Measurements from ENCODE around the gene SMIM22. TPM values are rescaled to one million over a fixed set of nuclear protein-coding genes. Genes with fewer than 3 reads are reported as not detected.

Gene SMIM22
- polyA plus RNA-seq, 2 of the 4 experiments (the other 2 are of a cell fraction): not detected

DNA sequence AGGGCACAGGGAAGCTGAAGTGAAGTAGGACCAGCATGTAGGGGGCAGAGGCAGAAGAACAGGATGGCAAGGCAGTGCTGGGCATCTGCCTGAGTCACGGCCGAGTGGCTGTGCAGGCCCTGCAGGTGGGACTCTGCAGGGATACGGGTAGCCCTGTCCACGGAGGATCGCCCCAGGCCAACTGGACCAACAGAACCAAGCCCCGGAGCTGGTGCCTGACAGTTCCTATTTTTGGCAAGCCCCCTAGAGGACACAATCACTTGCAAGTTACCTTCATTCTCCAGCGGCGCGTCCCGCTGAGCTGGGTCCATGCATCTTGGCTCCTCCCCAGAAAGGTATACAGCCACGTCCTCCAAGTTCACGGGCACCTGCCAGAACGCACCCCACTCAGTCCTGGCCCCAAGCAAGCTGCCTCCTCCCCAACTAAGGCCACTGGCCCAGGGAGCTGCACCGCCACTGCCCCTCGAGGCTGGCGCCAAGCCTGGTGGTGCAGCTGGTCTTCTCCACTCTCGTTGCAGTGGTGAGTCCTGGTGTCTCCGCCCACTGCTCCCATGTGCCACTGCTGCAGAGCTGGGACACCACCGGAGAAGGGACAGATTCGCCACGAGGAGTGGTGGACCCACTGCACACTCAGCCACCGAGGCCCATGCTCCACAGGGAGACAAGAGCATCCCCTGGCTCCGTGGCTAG, 34.8 kb upstream of the SMIM22 start:
- H3K9me3 ChIP-seq: no peaks in the 10 kb centered on the region; the same call in 2 of the 3 replicates
- ChIA-PET CTCF (interaction anchor here (0.6 to 2.0 kb wide), 3 partner anchors 9 to 30 kb away, joined by 3 to 8 read pairs (median 5); partner anchors contain the start of genes ANKS3 and DNAAF8), POLR2A (interaction anchor here (1.4 kb wide), 1 partner anchor 8 kb away, joined by 3 read pairs; no protein-coding TSS in a partner anchor)
- no peak overlapping the region for H3K27ac ChIP-seq
- ATAC-seq: peak in 1 of 2 experiments; percentile 34; a peak in 1 of 6 replicates
- DNase-seq (ENCODE audit: low read depth in 1 of 2, low spot score in 1 of 2): no peak
- H3K4me3 ChIP-seq: no peak overlapping the region
- WGBS (ENCODE audit: missing lambda C conversion rate): 92% methylated on average over 20 of the region's 23 CpGs
- TF ChIP-seq MYC (IDR thresholded peaks at IDR 0.05; ENCODE audit: borderline replicate concordance, low read length): no peak
- TF ChIP-seq TP53 (CRISPR knock-in tag; IDR thresholded peaks at IDR 0.05): no peak
- no peak for TF ChIP-seq RNF2 (IDR thresholded peaks at IDR 0.05; ENCODE audit: borderline replicate concordance, low read depth)
- no peak for FAIRE-seq
- H3K4me2 ChIP-seq: no peak overlapping the region
- H3K4me1 ChIP-seq: no peaks in the 10 kb centered on the region; the same call in 2 of the 3 replicates

DNA sequence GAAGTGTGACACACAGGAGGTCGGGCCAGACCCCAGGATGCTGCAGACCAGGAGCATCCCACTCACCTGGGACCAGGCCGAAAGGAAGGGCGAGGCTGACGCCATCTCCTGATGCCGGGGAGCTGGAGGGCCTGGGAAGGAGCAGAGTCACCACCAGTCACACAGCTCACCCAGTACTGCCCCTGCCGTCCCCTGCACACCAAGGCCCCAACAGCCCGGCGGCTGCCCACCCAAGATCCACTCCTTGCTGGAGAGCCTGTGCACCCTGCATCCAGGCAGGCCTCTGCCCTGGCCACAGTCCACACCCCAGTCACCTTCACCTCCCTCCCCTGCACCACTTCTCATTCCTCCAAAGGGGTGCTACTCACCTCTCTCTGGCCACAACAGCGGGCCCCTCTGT, 33.0 kb upstream of the SMIM22 start:
- FAIRE-seq (no peak), DNase-seq (ENCODE audit: low read depth in 1 of 2, low spot score in 1 of 2) (no peak), ATAC-seq (no peak)
- Histone ChIP-seq H3K27ac (no peak overlapping the region), H3K4me3 (no peak overlapping the region), H3K9me3 (no peaks in the 10 kb centered on the region), H3K4me1 (peaks cover 7% of the 10 kb centered on the region; the same call in 1 of the 3 replicates), H3K4me2 (no peak overlapping the region)
- WGBS (ENCODE audit: missing lambda C conversion rate): 93% methylated on average over 9 of the region's 9 CpGs
- CTCF ChIA-PET: interaction anchor here (0.7 kb wide), 1 partner anchor 10 kb away, joined by 4 read pairs; no protein-coding TSS in a partner anchor
- POLR2A ChIA-PET: no interaction called here
- TF ChIP-seq ZFP36 (IDR thresholded peaks at IDR 0.05; ENCODE audit: borderline replicate concordance, partially characterized antibody): no peak
- TF ChIP-seq, protein P1, sequence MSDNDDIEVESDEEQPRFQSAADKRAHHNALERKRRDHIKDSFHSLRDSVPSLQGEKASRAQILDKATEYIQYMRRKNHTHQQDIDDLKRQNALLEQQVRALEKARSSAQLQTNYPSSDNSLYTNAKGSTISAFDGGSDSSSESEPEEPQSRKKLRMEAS (IDR thresholded peaks at IDR 0.05): no peak
- TF ChIP-seq, protein P2, sequence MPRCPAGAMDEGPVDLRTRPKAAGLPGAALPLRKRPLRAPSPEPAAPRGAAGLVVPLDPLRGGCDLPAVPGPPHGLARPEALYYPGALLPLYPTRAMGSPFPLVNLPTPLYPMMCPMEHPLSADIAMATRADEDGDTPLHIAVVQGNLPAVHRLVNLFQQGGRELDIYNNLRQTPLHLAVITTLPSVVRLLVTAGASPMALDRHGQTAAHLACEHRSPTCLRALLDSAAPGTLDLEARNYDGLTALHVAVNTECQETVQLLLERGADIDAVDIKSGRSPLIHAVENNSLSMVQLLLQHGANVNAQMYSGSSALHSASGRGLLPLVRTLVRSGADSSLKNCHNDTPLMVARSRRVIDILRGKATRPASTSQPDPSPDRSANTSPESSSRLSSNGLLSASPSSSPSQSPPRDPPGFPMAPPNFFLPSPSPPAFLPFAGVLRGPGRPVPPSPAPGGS (IDR thresholded peaks at IDR 0.05): no peak
- TF ChIP-seq NR3C1 (IDR thresholded peaks at IDR 0.05): no peak
- TF ChIP-seq MAFK (IDR thresholded peaks at IDR 0.05; ENCODE audit: partially characterized antibody): no peak
- TF ChIP-seq EHMT2 (IDR thresholded peaks at IDR 0.05; ENCODE audit: low read depth): no peak
- TF ChIP-seq, protein P3, sequence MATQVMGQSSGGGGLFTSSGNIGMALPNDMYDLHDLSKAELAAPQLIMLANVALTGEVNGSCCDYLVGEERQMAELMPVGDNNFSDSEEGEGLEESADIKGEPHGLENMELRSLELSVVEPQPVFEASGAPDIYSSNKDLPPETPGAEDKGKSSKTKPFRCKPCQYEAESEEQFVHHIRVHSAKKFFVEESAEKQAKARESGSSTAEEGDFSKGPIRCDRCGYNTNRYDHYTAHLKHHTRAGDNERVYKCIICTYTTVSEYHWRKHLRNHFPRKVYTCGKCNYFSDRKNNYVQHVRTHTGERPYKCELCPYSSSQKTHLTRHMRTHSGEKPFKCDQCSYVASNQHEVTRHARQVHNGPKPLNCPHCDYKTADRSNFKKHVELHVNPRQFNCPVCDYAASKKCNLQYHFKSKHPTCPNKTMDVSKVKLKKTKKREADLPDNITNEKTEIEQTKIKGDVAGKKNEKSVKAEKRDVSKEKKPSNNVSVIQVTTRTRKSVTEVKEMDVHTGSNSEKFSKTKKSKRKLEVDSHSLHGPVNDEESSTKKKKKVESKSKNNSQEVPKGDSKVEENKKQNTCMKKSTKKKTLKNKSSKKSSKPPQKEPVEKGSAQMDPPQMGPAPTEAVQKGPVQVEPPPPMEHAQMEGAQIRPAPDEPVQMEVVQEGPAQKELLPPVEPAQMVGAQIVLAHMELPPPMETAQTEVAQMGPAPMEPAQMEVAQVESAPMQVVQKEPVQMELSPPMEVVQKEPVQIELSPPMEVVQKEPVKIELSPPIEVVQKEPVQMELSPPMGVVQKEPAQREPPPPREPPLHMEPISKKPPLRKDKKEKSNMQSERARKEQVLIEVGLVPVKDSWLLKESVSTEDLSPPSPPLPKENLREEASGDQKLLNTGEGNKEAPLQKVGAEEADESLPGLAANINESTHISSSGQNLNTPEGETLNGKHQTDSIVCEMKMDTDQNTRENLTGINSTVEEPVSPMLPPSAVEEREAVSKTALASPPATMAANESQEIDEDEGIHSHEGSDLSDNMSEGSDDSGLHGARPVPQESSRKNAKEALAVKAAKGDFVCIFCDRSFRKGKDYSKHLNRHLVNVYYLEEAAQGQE (IDR thresholded peaks at IDR 0.05): no peak
- TF ChIP-seq, protein P4, sequence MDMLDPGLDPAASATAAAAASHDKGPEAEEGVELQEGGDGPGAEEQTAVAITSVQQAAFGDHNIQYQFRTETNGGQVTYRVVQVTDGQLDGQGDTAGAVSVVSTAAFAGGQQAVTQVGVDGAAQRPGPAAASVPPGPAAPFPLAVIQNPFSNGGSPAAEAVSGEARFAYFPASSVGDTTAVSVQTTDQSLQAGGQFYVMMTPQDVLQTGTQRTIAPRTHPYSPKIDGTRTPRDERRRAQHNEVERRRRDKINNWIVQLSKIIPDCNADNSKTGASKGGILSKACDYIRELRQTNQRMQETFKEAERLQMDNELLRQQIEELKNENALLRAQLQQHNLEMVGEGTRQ (IDR thresholded peaks at IDR 0.05): no peak
- TF ChIP-seq RNF2 (IDR thresholded peaks at IDR 0.05; ENCODE audit: borderline replicate concordance, low read depth): no peak
- no peak for TF ChIP-seq MYC (IDR thresholded peaks at IDR 0.05; ENCODE audit: borderline replicate concordance, low read length)
- no peak for TF ChIP-seq HOXB13 (CRISPR knock-in tag; IDR thresholded peaks at IDR 0.05; ENCODE audit: low read depth)
- no peak for TF ChIP-seq ZC3H11A (IDR thresholded peaks at IDR 0.05)
- no peak for TF ChIP-seq FOXS1 (CRISPR knock-in tag; IDR thresholded peaks at IDR 0.05)
- TF ChIP-seq RARB (CRISPR knock-in tag; IDR thresholded peaks at IDR 0.05): no peak
- TF ChIP-seq SMC3 (IDR thresholded peaks at IDR 0.05): no peak
- TF ChIP-seq HEYL (CRISPR knock-in tag; IDR thresholded peaks at IDR 0.05): no peak
- TF ChIP-seq, protein P5, sequence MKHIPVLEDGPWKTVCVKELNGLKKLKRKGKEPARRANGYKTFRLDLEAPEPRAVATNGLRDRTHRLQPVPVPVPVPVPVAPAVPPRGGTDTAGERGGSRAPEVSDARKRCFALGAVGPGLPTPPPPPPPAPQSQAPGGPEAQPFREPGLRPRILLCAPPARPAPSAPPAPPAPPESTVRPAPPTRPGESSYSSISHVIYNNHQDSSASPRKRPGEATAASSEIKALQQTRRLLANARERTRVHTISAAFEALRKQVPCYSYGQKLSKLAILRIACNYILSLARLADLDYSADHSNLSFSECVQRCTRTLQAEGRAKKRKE (CRISPR knock-in tag; IDR thresholded peaks at IDR 0.05; ENCODE audit: low read depth): no peak
- TF ChIP-seq KDM5A (IDR thresholded peaks at IDR 0.05): no peak
